Endothelial cell of umbilical vein (primary cell): Measurements from ENCODE around the gene PGAP6. TPM values are rescaled to one million over a fixed set of nuclear protein-coding genes. Genes with fewer than 3 reads are reported as not detected.

Experiments
- BruUV-seq: library from RNA; stranded (reverse); fragments of 400-500 nt; replicated peaks from 2 replicates; lab custom pipeline; 2021; lab: Mats Ljungman, UMichigan
- CTCF ChIA-PET: fragments of 300-600, 350-600 bp; sonication (Branson Sonifier 250); formaldehyde crosslinking; loops from one replicate; lab custom pipeline; 2021; ENCODE audit warnings: antibody characterized with exemption, inconsistent platforms; lab: Charles Lee
- POLR2A ChIA-PET: fragments of 300-600, 350-600 bp; sonication (Branson Sonifier 250); formaldehyde crosslinking; loops from one replicate; lab custom pipeline; 2021; ENCODE audit warnings: antibody characterized with exemption, inconsistent platforms; lab: Charles Lee
- DNase-seq: peaks from one replicate; pipeline ENCODE4 v3.0.0-alpha.2; 2011; ENCODE audit warnings: low read depth, low spot score
- FAIRE-seq: peaks from 2 replicates; lab custom pipeline; 2011; peaks lifted over from hg19 to GRCh38; lab: Jason Lieb, UNC
- H2AFZ ChIP-seq: 2 replicates; pipeline ENCODE4 v1.6.0; 2012; ENCODE audit warnings: low read depth, low read length, control low read depth, inconsistent platforms
- H3K27ac ChIP-seq: 2 replicates; pipeline ENCODE4 v1.5.1; 2011; ENCODE audit warnings: low read depth, mild to moderate bottlenecking, control low read depth, low read length, moderate library complexity; ENCODE audit not compliant: insufficient read depth
- H3K27me3 ChIP-seq, 2 experiments: 2 replicates each; pipeline versions ENCODE4 v1.6.0 to v1.6.1; 2011; ENCODE audit warnings: low read length in 2 of 2, mixed read lengths in 1 of 2; ENCODE audit not compliant: control insufficient read depth in 2 of 2, insufficient read depth in 2 of 2
- H3K36me3 ChIP-seq, 2 experiments: 2 replicates in 1 of 2; 3 replicates in 1 of 2; pipeline ENCODE4 v1.5.1; 2011; ENCODE audit warnings: low read length in 2 of 2, mild to moderate bottlenecking in 1 of 2, moderate library complexity in 1 of 2; ENCODE audit not compliant: control insufficient read depth in 2 of 2, insufficient read depth in 2 of 2; ENCODE audit errors: extremely low read depth in 1 of 2
- H3K4me1 ChIP-seq: 3 replicates; pipeline ENCODE4 v1.5.1; 2011; ENCODE audit warnings: mild to moderate bottlenecking, low read length; ENCODE audit not compliant: control insufficient read depth, insufficient read depth; ENCODE audit errors: extremely low read depth
- H3K4me2 ChIP-seq: 2 replicates; pipeline ENCODE4 v1.6.1; 2011; ENCODE audit warnings: low read length, control low read depth, mixed read lengths; ENCODE audit not compliant: insufficient read depth
- H3K4me3 ChIP-seq, 3 experiments: fragments of 200-600 bp in 1 of 3; sonication (generic), shearing (Covaris generic) in 1 of 3; replicated peaks in 1 of 3; 2 replicates each; pipeline ENCODE4 v1.5.1; 2011 to 2016; ENCODE audit warnings: control low read depth in 3 of 3, low read length in 3 of 3, mild to moderate bottlenecking in 2 of 3, inconsistent platforms in 1 of 3, low read depth in 1 of 3, moderate library complexity in 1 of 3; ENCODE audit not compliant: insufficient read depth in 1 of 3
- H3K79me2 ChIP-seq: 2 replicates; pipeline ENCODE4 v1.6.0; 2012; ENCODE audit warnings: low read length, inconsistent platforms; ENCODE audit not compliant: control insufficient read depth, insufficient read depth
- H3K9ac ChIP-seq: replicated peaks from 2 replicates; pipeline ENCODE3; 2011; ENCODE audit warnings: low read length, control low read depth; ENCODE audit not compliant: insufficient read depth; ENCODE audit errors: extremely low read depth
- H3K9me1 ChIP-seq: replicated peaks from 3 replicates; pipeline ENCODE4 v1.6.0; 2011; ENCODE audit warnings: mild to moderate bottlenecking, low read length; ENCODE audit not compliant: control insufficient read depth, insufficient read depth; ENCODE audit errors: extremely low read depth
- H3K9me3 ChIP-seq: replicated peaks from 2 replicates; pipeline ENCODE4 v1.5.1; 2012; ENCODE audit warnings: low read length, inconsistent platforms; ENCODE audit not compliant: control insufficient read depth, insufficient read depth
- H4K20me1 ChIP-seq: replicated peaks from 2 replicates; pipeline ENCODE3; 2011; ENCODE audit warnings: mild to moderate bottlenecking, low read length; ENCODE audit not compliant: control insufficient read depth, insufficient read depth; ENCODE audit errors: extremely low read depth
- CTCF ChIP-seq, 2 donors: IDR thresholded peaks; 1 replicate in 1 of 2; 2 replicates in 1 of 2; pipeline ENCODE4 v1.5.1; 2011; ENCODE audit warnings: low read length in 2 of 2, mild to moderate bottlenecking in 2 of 2, moderate library complexity in 2 of 2, control low read depth in 1 of 2, inconsistent platforms in 1 of 2, low read depth in 1 of 2; ENCODE audit not compliant: insufficient read depth in 1 of 2; ENCODE audit errors: extremely low read depth in 1 of 2
- EZH2 ChIP-seq: IDR thresholded peaks from 2 replicates; pipeline ENCODE4 v1.6.1; 2012; ENCODE audit warnings: borderline replicate concordance, low read depth, mild to moderate bottlenecking, moderate library complexity, low read length, inconsistent platforms; ENCODE audit not compliant: severe bottlenecking
- GATA2 ChIP-seq: IDR thresholded peaks from 2 replicates; pipeline ENCODE4 v1.7.0; 2011; ENCODE audit warnings: low read depth, mild to moderate bottlenecking, moderate library complexity, mixed read lengths, low read length; ENCODE audit not compliant: insufficient read length, insufficient read depth
- JUN ChIP-seq: IDR thresholded peaks from 2 replicates; pipeline ENCODE4 v1.6.1; 2011; ENCODE audit warnings: borderline replicate concordance, low read depth; ENCODE audit not compliant: insufficient read length, insufficient read depth
- MAX ChIP-seq: IDR thresholded peaks from 2 replicates; pipeline ENCODE4 v1.6.1; 2011; ENCODE audit not compliant: insufficient read depth, insufficient read length
- MYC ChIP-seq: IDR thresholded peaks from one replicate; pipeline ENCODE4 v1.6.1; 2011; ENCODE audit warnings: mild to moderate bottlenecking, low read depth, low read length
- POLR2A ChIP-seq: IDR thresholded peaks from 2 replicates; pipeline ENCODE4 v1.6.1; 2012; ENCODE audit warnings: low read depth, mild to moderate bottlenecking, control low read depth, low read length
- POLR2AphosphoS5 ChIP-seq: IDR thresholded peaks from 2 replicates; pipeline ENCODE4 v1.6.1; 2012; ENCODE audit warnings: low read depth, mild to moderate bottlenecking, control low read depth, low read length, moderate library complexity; ENCODE audit not compliant: insufficient read depth
- dilution Hi-C: fragments of 300-500 bp; cut with MboI; formaldehyde crosslinking; loops from one replicate; pipeline ENCODE4 v1.15.0; 2019; ENCODE audit warnings: low sequenced_read_pairs; ENCODE audit not compliant: extremely low pct_ligation_motif_present
- intact Hi-C: fragments of 100-400 bp; cut with micrococcal nuclease; formaldehyde crosslinking; loops from one replicate; pipeline ENCODE4 v1.10.0; 2022
- polyA plus RNA-seq, 4 experiments: library from polyadenylated mRNA; depleted of rRNA in 3 of 4; stranded (reverse) in 3 of 4; unstranded in 1 of 4; fragments of >200 nt; gene quantifications; 2 replicates each; pipeline versions ENCODE4 v1.2.1 to v1.2.3, GENCODE V29; 2011 to 2012; ENCODE audit warnings: missing spikeins in 1 of 4
- total RNA-seq: library from RNA; stranded (reverse); gene quantifications from 2 replicates; pipeline ENCODE4 v1.2.3, GENCODE V29; 2021

PGAP6 gene
- total and polyA plus RNA-seq, 2 donors (not counting 3 experiments of a cell fraction or from before 2014, with no cell fraction given) = 89.8 to 365 TPM

- Histone ChIP-seq H4K20me1 (peaks cover 4% of the 10 kb centered on the region), H2AFZ (peak overlapping the region; percentile 29), H3K9me1 (no peaks in the 10 kb centered on the region), H3K79me2 (peaks cover 33% of the 10 kb centered on the region), H3K9me3 (no peaks in the 10 kb centered on the region), H3K27me3 (no peaks in the 10 kb centered on the region), H3K9ac (peak overlapping the region; percentile 71), H3K36me3 (no peaks in the 10 kb centered on the region), H3K4me1 (peaks cover 27% of the 10 kb centered on the region), H3K27ac (peak overlapping the region; percentile 94), H3K4me2 (peak overlapping the region; percentile 96), H3K4me3 (peak overlapping the region; percentile 3 to 77 (median 55))
- intact Hi-C loops = loop anchor here (1.0 to 5.0 kb wide), 5 partner anchors 23 to 103 kb away; partner anchors contain the start of genes CAPN15 and DECR2
- POLR2A ChIA-PET = no interaction called here
- BruUV-seq = no TSS peak
- dilution Hi-C loops = no loop called here
- DNase-seq = peak; percentile 43
- CTCF ChIA-PET = interaction anchor here (1.0 to 3.6 kb wide), 6 partner anchors 13 to 318 kb away, joined by 3 to 19 read pairs (median 4); no protein-coding TSS in a partner anchor
- FAIRE-seq = no peak
- TF ChIP-seq JUN (no peak), CTCF (IDR thresholded peaks at IDR 0.05; ENCODE audit: extremely low read depth in 1 of 2, insufficient read depth in 1 of 2, low read depth in 1 of 2, low read length in 2 of 2) (no peak), EZH2 (no peak), MAX (no peak), MYC (no peak), POLR2AphosphoS5 (no peak), GATA2 (no peak), POLR2A (no peak)
These were observed 42.9 kb upstream of the PGAP6 start for GRCh38 chr16:424623-425081.
